ENCODE measurements around the gene UPF1. TPM values are rescaled to one million over a fixed set of nuclear protein-coding genes. Genes with fewer than 3 reads are reported as not detected.

UPF1 gene
- total and polyA plus RNA-seq, 2 of the 13 experiments (the other 11 are each of a cell fraction or from before 2014, with no cell fraction given), result 16.9 to 41.8 TPM

DNA sequence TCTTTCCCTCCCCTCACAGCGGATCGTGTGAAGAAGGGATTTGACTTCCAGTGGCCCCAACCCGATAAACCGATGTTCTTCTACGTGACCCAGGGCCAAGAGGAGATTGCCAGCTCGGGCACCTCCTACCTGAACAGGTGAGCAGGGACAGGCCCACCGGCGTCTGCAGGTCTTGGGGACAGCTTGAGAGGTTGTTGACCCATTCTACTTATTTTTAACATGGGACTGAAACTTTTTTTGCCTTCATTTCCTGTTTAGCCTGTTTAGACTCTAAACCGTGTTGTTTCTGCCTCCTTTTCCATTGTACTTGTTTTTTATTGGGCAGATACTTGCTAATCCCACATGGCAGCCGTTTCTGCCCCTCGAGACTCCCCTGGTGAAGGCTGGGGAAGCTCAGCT, 28.5 kb downstream of the UPF1 start:
- WGBS (ENCODE audit: low lambda C conversion rate), result over 99% methylated on average over 6 of the region's 11 CpGs
- Histone ChIP-seq H3K4me1 (ENCODE audit: insufficient read depth, low read length) (no peaks in the 10 kb centered on the region), H4K20me1 (ENCODE audit: insufficient read depth, low read length) (no peaks in the 10 kb centered on the region), H3K36me3 (replicated peaks in 1 of 2; ENCODE audit: control insufficient read depth in 1 of 2, insufficient read depth in 2 of 2, low read length in 2 of 2) (peaks cover 66 to 93% of the 10 kb centered on the region in 2 experiments), H3K4me2 (ENCODE audit: low read depth, low read length) (no peak overlapping the region), H3K9me3 (ENCODE audit: low read length) (no peaks in the 10 kb centered on the region), H2AFZ (ENCODE audit: low read length) (no peak overlapping the region), H3K4me3 (replicated peaks in 1 of 3; ENCODE audit: insufficient read depth in 1 of 3, low read depth in 2 of 3, low read length in 3 of 3) (no peak overlapping the region), H3K79me2 (ENCODE audit: insufficient read depth, low read length) (no peaks in the 10 kb centered on the region), H3K9ac (ENCODE audit: insufficient read depth, low read depth, low read length) (no peak overlapping the region), H3K27ac (ENCODE audit: extremely low read length, insufficient read depth, low read length) (no peak overlapping the region), H3K27me3 (ENCODE audit: control insufficient read depth in 1 of 2, insufficient read depth in 2 of 2, low read length in 2 of 2) (no peaks in the 10 kb centered on the region)
- intact Hi-C loops (cut with micrococcal nuclease; ENCODE audit: unreplicated experiment) (no loop called here), in situ Hi-C loops (cut with HindIII; ENCODE audit: extremely low pct_ligation_motif_present, low pct_unique_long_range_greater_than_20kb) (no loop called here)
- ATAC-seq (no peak), DNase-seq (ENCODE audit: low spot score) (no peak), FAIRE-seq (no peak)
- POLR2A ChIA-PET, result no interaction called here
- TF ChIP-seq ZEB1 (IDR thresholded peaks at IDR 0.05; ENCODE audit: insufficient replicate concordance, low read depth), result no peak
- no peak for TF ChIP-seq PAWR (CRISPR knock-in tag; IDR thresholded peaks at IDR 0.05; ENCODE audit: borderline replicate concordance)
- TF ChIP-seq RFXAP (CRISPR knock-in tag; IDR thresholded peaks at IDR 0.05; ENCODE audit: borderline replicate concordance), result no peak
- TF ChIP-seq ZIK1 (CRISPR knock-in tag; IDR thresholded peaks at IDR 0.05; ENCODE audit: borderline replicate concordance, low read depth), result no peak
- TF ChIP-seq, protein P1, sequence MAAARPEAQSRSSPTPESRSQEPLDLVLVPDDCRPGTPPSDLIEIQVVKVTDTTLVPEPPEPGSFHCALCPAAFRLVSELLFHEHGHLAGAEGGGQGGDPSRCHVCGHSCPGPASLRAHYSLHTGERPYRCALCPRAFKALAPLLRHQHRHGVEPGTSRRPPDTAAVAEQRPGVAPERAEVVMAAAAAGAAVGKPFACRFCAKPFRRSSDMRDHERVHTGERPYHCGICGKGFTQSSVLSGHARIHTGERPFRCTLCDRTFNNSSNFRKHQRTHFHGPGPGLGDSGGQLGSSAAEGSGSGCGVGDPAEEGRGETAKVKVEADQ (CRISPR knock-in tag; IDR thresholded peaks at IDR 0.05; ENCODE audit: borderline replicate concordance), result no peak
- no peak for TF ChIP-seq ZNF678 (CRISPR knock-in tag; IDR thresholded peaks at IDR 0.05)
- TF ChIP-seq, protein P2, sequence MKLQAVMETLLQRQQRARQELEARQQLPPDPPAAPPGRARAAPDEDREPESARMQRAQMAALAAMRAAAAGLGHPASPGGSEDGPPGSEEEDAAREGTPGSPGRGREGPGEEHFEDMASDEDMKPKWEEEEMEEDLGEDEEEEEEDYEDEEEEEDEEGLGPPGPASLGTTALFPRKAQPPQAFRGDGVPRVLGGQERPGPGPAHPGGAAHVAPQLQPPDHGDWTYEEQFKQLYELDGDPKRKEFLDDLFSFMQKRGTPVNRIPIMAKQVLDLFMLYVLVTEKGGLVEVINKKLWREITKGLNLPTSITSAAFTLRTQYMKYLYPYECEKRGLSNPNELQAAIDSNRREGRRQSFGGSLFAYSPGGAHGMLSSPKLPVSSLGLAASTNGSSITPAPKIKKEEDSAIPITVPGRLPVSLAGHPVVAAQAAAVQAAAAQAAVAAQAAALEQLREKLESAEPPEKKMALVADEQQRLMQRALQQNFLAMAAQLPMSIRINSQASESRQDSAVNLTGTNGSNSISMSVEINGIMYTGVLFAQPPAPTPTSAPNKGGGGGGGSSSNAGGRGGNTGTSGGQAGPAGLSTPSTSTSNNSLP (IDR thresholded peaks at IDR 0.05; ENCODE audit: low read depth, low read length), result no peak
- TF ChIP-seq DNMT3B (CRISPR knock-in tag; conservative IDR thresholded peaks at IDR 0.05), result no peak
- TF ChIP-seq ZC3H13 (CRISPR knock-in tag; IDR thresholded peaks at IDR 0.05), result no peak
- TF ChIP-seq FLYWCH1 (CRISPR knock-in tag; IDR thresholded peaks at IDR 0.05), result no peak
- TF ChIP-seq, protein P3, sequence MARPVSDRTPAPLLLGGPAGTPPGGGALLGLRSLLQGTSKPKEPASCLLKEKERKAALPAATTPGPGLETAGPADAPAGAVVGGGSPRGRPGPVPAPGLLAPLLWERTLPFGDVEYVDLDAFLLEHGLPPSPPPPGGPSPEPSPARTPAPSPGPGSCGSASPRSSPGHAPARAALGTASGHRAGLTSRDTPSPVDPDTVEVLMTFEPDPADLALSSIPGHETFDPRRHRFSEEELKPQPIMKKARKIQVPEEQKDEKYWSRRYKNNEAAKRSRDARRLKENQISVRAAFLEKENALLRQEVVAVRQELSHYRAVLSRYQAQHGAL (CRISPR knock-in tag; IDR thresholded peaks at IDR 0.05; ENCODE audit: not compliant biosample characterization), result no peak
- no peak for TF ChIP-seq KLF12 (CRISPR knock-in tag; IDR thresholded peaks at IDR 0.05; ENCODE audit: borderline replicate concordance)
- TF ChIP-seq, protein P4, sequence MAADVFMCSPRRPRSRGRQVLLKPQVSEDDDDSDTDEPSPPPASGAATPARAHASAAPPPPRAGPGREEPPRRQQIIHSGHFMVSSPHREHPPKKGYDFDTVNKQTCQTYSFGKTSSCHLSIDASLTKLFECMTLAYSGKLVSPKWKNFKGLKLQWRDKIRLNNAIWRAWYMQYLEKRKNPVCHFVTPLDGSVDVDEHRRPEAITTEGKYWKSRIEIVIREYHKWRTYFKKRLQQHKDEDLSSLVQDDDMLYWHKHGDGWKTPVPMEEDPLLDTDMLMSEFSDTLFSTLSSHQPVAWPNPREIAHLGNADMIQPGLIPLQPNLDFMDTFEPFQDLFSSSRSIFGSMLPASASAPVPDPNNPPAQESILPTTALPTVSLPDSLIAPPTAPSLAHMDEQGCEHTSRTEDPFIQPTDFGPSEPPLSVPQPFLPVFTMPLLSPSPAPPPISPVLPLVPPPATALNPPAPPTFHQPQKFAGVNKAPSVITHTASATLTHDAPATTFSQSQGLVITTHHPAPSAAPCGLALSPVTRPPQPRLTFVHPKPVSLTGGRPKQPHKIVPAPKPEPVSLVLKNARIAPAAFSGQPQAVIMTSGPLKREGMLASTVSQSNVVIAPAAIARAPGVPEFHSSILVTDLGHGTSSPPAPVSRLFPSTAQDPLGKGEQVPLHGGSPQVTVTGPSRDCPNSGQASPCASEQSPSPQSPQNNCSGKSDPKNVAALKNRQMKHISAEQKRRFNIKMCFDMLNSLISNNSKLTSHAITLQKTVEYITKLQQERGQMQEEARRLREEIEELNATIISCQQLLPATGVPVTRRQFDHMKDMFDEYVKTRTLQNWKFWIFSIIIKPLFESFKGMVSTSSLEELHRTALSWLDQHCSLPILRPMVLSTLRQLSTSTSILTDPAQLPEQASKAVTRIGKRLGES (CRISPR knock-in tag; IDR thresholded peaks at IDR 0.05; ENCODE audit: borderline replicate concordance), result no peak
- no peak for TF ChIP-seq SRSF9 (IDR thresholded peaks at IDR 0.05; ENCODE audit: borderline replicate concordance, insufficient read depth, low read depth, low read length, poor library complexity, severe bottlenecking)
- TF ChIP-seq ARNT (IDR thresholded peaks at IDR 0.05), result no peak
- TF ChIP-seq, protein P5, sequence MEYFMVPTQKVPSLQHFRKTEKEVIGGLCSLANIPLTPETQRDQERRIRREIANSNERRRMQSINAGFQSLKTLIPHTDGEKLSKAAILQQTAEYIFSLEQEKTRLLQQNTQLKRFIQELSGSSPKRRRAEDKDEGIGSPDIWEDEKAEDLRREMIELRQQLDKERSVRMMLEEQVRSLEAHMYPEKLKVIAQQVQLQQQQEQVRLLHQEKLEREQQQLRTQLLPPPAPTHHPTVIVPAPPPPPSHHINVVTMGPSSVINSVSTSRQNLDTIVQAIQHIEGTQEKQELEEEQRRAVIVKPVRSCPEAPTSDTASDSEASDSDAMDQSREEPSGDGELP (IDR thresholded peaks at IDR 0.05; ENCODE audit: borderline replicate concordance, low read depth), result no peak
- TF ChIP-seq ADNP (CRISPR knock-in tag; IDR thresholded peaks at IDR 0.05), result no peak
- TF ChIP-seq SP140L (CRISPR knock-in tag; IDR thresholded peaks at IDR 0.05; ENCODE audit: borderline replicate concordance), result no peak
- CTCF ChIA-PET (ENCODE audit: low intra/inter-chr PET ratio, low total read pairs), result no interaction called here
- BruUV-seq (replicated peaks), result no TSS peak

Data from HepG2 (cell line).